HG03108 (cell line): ENCODE measurements around the gene FBXO7.
A peak's percentile ranks its signal among the peaks of the same experiment; 100 is the strongest.
"Not testable (repeated sequence)": the region's sequence is repeated elsewhere in the genome, so short reads cannot be mapped to it uniquely, and the experiment has no call there.

Experiments used
- ATAC-seq: cut with Tn5 transposase; IDR thresholded peaks from one replicate; pipeline ENCODE4 v1.9.1; 2021; ENCODE audit warnings: moderate library complexity; ENCODE audit not compliant: unreplicated experiment

FBXO7 gene

DNA sequence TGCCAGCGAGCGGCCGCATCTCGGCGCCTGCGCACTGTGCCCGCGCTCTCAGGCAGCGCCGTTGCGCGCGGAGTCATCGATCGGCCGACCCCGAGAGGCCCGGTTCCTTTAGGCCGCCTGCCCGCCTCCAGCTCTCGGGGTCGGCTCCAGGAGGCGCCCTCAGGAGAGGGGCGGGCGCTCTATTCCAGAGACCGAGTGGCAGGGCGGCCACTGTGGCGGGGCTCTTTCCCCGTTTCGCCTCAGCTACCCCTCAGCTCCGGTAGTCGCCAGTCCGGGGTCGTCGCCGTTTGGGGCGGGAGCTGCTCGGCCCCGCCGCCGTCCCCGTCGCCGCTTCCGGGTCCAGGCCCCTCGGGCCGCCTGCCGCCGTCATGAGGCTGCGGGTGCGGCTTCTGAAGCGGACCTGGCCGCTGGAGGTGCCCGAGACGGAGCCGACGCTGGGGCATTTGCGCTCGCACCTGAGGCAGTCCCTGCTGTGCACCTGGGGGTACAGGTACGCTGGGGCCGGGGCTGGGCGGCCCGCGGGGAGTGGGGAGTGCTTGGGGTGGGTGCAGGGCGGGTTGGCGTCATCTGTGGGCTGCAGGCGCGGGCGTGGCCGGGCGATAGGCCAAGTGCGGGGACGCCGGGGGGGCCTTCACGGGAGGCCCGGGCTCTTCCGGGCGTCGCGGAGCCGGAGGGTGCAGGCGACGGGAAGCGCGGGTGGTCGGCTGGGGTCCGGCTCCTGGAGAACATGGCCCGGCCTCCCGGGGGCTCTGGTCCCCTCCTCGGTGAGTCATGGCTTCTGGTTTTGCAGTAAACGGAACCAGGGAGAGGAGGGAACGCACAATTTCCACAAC, at the start of gene FBXO7:
FBXO7 (plus strand) TSS at position 177 of the 833 bp plus-strand sequence; CDS start at position 369, 192 bp downstream.
- ATAC-seq, result peak; percentile 76

DNA sequence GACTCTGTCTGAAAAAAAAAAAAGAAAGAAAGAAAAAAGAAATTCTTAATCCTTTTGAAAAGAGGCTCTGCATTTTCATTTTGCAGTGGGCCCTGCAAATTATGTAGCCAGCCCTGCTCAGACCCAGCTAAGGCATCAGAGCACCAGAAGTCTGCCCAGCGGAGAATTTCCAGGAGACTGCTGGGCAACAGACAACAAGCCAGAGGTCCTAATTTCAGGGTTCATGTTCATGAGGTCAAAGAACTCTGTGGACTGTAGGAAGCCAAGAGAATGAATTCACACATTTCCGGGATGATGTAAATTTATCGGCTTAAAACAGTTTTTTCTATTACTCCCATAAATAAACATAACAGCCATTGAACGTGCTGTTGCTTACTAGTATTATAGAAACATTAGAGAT, 47.7 kb upstream of the FBXO7 start:
- no peak for ATAC-seq

DNA sequence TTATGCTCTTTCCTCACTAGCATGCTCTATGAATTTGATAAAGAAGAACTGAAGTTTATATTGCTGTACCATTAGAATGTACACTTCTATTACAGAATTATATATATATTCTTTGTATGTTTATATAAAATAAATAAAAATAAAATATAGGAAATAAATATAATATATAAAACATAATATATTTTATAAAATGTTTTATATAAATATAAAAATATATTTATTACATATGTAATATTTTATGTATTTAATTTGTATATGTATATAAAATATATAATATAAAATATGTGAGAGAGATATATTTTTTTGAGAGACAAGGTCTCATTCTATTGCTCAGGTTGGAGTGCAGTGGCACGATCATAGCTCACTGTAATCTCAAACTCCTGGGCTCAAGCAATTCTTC, 44.3 kb upstream of the FBXO7 start:
- no peak for ATAC-seq

DNA sequence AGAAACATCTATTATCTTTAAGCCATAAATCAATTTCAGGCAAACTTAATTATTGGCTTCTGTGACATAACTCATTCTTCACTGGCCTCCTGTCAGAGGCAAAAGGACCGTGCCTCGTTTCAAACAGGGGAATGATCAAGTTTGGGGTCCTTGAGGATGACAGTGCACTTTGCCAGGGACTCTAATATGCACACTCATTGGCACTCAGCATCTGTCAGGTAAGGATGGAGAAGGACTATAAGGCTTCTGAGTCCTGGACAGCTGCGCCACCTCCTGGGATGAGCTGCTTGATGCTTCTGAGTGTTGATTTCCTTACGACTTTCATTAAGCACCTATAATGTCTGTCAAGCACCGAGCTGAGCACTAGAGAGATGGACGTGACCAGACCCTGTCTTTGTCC, 30.5 kb upstream of the FBXO7 start:
- ATAC-seq, result no peak

DNA sequence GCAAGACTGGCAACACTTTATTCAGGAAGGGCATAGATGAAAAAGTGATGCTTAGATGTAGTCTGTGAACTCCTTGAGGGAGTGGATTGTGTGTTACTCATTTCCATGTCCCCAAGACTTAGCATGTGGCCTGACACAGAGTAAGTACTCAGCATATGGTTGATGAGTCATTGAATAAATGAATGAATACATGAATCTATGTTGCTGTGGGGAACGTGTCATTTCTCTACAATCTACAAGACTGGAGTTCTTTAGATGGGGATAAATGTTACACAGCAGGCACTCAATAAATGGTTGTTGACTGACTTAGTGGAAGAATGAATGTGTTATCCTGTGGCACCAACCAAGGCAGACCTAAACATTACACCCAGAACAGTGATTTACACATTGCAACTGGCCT, 28.3 kb upstream of the FBXO7 start:
- no peak for ATAC-seq

DNA sequence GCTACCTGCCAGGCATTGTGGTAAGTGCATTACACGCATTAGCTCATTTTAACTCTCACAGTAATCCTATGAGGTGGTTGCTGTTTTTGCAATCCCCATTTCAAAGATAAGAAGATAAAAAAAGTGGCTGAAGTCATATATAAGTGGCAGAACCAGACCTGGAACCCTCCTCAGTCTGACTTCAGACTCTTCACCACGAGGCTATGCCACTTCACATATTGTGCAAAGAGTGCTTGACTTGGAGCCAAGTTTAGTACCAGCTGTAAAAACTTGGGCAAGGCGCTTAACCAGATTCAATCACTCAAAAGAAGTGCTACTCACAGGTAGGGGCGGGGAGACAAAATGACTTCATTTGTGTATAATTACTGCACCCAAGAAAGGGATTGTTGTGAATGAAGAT, 25.6 kb upstream of the FBXO7 start:
- ATAC-seq, result no peak

DNA sequence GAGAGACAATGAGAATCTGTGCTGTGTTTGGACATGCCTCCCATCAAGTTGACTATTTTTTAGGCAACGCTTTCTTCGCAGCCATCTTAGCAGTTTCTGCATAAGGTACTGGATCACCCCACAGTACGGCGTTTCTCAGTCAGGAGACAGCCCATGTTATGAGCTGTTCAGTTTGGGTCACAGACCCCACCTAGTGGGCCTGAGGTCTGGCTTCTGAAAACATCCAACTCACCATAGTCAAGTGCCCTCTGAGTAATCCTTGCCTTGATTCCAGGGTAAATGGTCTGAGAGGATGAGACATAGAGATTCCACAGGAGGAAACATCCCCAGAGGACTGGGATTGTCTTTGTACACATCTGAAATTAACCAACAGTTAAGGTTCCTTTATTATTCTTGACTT, 17.6 kb upstream of the FBXO7 start:
- ATAC-seq, result no peak

DNA sequence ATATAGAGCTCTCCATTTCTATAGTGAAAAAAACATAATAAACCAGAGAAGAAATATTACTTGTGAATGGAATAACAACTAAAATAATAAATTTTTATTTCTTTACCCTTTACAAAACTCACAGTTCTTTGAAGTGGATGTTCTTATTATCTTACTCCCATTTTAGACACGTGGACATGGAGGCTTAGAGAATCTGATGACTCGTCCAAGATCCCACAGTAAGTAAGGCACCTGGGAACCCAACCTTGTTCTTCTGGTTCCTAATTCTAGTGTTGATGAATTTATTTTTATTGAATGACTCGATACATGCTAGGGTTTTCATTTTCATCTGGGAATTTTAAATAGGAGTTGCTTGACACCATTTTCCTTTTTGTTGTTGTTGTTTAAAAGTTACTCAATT, 12.2 kb upstream of the FBXO7 start:
- no peak for ATAC-seq

DNA sequence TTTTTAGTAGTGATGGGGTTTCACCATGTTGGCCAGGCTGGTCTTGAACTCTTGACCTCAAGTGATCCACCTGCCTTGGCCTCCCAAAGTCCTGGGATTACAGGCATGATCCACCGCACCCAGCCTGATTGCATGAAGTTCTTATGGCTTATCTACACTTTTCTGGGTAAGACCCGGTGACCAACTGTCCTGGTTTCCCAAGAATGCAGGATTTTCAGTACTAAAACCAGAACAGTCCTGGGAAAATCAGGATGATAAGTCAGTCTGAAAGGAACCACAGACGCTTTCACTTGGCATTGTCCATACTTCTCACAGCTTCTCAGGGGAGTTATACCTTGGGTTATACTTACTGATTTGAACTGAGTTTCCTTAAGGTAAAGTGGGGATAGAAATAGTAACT, 8.9 kb upstream of the FBXO7 start:
- no peak for ATAC-seq

DNA sequence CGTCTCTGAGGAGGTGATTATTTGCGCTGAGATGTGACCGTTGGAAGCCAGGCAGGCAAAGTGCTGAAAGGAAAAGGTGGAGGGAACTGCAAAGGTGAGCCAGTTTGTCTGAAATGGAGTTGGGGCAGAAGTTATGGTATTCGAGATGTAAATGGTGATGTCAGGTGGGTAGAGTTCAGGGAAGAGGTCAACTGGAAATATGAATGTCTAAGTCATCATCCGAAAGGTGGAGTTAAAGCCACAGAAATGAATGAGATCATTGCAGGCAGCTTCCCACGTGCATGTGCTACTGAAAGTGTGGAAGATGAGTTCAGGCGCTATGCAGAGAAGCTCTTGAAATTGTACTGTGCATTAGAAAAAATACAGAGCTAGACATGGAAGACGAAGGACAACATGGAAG, 8.1 kb upstream of the FBXO7 start:
- ATAC-seq, result no peak

DNA sequence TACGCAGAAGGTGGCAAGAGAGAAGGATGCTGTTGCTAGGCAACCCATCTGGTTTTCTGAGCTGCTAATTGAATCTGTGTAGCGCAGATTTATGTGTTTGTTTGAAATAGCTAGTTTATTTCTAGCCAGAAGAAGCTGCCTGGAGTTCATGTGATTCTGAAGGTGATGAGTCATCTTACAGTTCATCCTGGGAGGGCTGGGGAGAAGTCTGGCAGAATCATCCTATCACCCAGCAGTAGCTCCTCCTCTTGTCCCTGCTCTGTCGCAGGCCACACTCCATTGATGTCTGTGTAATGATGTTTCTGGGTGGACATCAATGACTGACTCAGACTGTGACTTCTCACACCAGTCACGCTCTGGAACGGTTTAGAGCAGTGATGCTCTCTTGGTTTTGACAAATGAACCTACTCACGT, 4.8 kb upstream of the FBXO7 start:
- ATAC-seq, result no peak

DNA sequence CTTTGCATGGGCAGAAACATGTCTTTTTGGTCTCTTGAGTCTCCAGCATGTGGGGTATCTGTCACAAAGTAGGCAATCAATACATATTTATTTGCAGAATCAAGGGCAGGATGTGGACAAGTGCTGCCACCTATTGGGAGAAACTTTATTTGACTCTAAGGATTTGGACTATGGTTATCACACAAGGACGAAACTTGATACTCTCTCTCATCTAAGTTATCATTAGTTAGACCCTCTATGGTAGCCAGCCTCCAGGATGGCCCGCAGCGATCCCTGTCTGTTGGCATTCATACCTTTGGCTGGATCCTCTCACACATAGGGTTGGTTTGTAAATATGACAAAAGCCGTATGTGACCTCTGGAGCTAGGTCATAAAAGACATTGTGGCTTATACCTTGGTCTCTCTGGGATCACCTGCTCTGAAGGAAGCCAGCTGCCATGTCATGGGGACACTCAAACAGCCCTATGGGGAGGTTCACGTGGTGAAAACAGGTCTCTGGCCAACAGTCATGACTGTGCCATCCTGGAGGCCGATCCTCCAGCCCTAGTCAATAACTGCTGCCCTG, 1.1 kb upstream of the FBXO7 start:
- ATAC-seq, result no peak

DNA sequence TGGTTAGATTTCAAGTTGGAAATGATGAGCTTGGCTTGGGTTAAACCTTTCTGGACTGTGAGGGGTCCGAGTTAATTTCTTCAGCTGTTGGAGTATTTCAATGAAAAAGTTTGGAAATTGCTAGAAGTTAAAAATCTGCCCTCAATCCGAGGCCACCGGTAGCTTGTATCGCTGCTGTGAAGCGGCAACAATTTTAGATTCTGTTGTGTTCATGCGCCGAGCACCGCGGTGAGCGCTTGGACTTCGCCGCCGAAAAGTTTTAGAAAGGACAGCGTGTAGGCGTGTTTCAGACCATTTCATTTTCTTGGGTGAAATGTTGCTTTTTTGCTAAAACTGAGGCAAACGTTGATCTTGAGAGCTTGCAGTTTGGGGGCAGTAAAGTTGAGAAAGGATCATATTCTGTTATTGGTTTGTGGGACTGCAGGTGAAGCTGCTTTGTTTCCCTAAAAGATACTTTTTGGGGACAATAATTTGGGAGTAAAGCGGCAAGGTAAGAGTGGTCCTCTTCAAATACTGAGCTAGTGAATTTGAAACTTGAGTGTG, 928 bp downstream of the FBXO7 start:
- peak; percentile 20 for ATAC-seq

DNA sequence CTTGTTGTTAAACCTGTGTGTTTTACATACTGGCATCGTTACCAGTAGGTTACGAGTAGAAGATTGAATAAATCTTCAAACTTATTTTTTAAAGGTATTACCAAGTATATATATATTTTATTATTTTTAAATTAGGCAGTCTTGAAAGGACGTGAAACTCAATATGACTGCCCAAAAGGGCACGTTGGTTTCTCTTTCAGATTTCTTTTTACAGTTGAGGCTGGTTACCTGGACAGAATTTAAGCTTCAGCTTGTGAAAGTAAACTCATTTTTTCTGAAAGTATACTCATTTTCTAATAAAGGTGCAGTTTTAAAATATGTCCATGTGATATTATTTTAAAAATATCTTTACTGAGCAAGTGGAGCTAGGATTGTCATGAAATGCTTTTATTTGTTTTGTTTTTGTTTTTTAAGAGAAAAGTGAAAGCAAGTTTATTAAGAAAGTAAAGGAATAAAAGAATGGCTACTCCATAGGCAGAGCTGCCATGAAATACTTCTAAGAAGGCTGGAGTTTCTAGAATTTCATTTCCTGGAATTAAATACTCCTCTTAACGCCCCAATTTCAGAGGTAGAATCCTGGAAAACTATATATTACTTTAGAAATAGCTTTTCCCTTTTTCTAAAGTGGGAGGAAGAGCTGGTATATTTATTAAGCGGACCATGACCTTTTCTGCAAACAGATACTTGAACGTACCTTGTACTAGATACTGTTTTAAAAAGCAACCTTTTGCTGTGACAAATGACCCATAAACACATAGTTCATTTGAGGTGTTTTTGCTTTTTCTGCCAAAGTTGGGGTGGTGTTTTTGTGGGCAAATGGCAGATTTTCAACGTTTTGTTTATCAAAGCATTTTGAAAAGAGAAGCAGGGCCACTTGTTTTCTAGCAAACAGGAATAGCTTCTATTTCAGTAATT, 1.9 kb downstream of the FBXO7 start:
- ATAC-seq, result no peak

DNA sequence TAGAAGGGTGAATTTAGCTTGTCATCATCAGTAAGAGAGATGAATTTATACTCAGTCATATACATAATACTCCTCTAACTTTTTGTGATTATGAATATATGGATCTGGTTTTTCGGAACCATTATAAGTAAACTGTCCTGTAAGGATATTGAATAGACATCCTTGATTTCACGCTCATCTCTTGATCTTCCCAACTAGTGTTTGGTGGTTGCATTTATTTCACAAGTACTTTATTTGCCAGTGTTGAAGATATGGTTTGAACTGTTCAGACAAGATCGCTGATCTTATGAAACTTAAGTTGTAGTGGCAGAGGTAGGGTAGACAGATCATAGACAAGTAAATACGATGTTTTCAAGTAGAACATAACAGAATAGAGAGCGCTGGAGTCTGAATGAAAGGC, 3.0 kb downstream of the FBXO7 start:
- ATAC-seq, result no peak

DNA sequence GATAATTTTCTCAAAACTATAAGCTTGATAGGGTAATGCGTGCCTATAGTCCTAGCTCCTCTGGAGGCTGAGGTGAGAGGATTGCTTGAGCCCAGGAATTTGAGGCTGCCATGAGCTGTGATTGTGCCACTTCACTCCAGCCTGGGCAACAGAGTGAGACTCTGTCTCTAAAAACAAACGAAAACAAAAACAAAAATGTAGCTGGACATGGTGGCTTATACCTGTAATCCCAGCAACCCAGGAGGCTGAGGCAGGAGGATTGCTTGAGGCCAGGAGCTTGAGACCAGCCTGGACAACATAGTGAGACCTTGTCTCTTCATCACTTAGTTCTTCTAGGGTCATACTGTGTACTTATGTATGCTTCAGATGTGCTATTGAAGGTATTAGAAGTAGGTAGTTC, 3.9 kb downstream of the FBXO7 start:
- not testable (repeated sequence) for ATAC-seq

DNA sequence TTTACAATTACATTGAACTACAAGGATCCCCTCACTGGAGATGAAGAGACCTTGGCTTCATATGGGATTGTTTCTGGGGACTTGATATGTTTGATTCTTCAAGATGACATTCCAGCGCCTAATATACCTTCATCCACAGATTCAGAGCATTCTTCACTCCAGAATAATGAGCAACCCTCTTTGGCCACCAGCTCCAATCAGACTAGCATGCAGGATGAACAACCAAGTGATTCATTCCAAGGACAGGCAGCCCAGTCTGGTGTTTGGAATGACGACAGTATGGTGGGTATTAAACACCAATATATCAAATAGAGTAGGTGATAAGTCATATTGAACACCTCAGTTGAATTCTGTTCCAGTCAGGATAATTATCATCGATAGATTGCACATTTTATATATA, 4.4 kb downstream of the FBXO7 start:
- ATAC-seq, result no peak

DNA sequence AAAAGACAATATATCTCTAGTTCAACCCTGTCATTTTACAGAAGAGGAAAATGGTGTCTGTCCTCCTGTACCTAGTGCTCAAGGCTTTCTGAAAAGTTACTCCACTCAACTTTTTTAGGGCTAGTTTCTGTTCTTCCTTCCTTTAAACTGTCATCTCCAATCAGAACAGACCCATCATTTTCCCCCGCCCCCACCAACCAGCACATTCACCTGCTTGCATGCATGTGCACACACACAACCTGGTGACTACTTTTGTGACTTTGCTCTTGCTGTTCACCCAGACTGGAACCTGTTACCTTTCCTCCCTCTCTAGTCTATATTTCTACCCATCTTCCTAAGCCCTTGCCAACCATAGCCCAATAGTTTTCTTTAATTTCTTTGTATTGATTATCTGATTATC, 5.6 kb downstream of the FBXO7 start:
- no peak for ATAC-seq

DNA sequence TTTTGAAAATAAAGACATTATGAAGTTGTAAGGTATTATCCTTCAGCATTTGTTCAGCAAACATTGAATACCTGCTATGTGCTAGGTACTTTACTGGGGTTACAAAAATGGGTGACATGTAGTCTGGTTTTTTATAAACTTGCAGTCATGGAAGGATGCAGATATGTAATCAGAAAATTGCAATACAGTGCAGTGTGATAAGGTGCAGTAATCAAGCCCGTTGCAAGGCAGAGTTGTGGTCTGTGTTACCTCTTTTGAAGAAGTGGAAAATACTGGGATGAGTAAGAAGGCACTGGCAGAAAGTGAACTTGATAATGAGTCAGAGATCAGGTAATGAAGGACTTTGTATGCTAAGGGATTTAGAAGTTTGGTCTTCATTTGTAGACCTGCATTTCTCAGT, 8.1 kb downstream of the FBXO7 start:
- ATAC-seq, result no peak

DNA sequence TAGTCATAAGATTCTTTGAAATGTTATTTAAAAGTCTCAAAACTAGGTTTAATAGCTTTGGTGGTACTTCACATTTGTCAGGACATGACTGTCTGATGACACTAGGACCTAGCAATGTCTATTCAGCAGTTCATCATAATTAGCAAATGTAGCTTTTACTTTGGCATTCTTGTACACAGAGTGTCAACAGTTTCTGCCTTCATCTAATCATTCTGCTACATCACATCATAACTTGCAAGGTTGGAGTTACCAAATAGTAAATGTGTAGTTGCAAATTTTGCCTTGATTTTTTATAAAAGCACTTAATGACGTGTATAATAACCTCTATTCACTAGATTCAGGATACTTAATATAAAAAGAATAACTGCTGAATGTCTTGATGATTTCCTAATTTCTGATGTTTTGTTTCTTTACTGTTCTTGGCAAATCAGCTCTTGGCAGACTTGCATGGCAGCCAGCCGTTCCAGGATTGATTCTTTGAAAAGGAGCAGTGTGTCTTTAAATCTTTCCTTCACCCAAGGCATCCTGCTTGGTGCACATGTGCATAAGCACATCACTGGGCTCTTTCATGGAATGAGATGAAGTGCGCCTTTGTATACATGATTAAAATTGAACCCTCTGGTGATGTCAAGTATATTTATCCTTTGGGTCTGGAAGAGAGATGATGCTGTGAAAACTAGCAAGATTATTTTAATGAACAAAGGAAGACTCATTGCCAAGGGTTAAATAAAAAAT, 12.2 kb downstream of the FBXO7 start:
- no peak for ATAC-seq

DNA sequence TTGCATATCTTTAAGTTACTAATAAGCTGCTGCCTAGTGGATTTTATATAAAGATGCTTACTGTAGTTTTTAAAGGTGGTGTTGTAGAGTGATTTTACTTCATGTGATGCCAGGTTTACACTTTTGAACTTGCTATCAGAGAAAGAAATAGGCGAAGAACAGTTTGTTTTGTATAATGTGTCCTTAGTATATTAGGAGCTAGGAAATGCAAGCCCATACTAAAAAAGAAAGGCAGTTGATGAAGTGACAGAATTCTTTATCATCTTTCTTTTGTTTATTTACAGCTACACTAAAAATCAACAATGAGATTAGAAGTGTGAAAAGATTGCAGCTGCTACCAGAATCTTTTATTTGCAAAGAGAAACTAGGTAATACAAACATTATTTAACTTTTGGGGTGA, 12.8 kb downstream of the FBXO7 start:
- ATAC-seq, result no peak
